Cardiac muscle cell (in vitro differentiated cells and primary cell): ENCODE measurements around the gene OGFOD2. TPM values are rescaled to one million over a fixed set of nuclear protein-coding genes. Genes with fewer than 3 reads are reported as not detected.

Experiments
- DNase-seq, 2 donors: peaks; one replicate each; pipeline versions ENCODE4 v3.0.0 to v3.0.0-alpha.2; 2010 to 2017; ENCODE audit warnings: low read depth in 1 of 2, low spot score in 1 of 2
- H3K27ac ChIP-seq: fragments of 200-600 bp; sonication (generic); 2 replicates; pipeline ENCODE4 v1.5.1; 2016
- H3K27me3 ChIP-seq: fragments of 200-600 bp; sonication (generic); 2 replicates; pipeline ENCODE4 v1.6.0; 2016; ENCODE audit warnings: control low read depth
- H3K36me3 ChIP-seq: fragments of 200-600 bp; sonication (generic); 2 replicates; pipeline ENCODE4 v1.5.1; 2016; ENCODE audit warnings: control low read depth
- H3K4me1 ChIP-seq: fragments of 200-600 bp; sonication (generic); 2 replicates; pipeline ENCODE4 v1.8.1; 2017; ENCODE audit warnings: low read depth, mild to moderate bottlenecking, mixed run types
- H3K4me3 ChIP-seq: fragments of 200-600 bp; sonication (generic); 2 replicates; pipeline ENCODE4 v1.5.1; 2016; ENCODE audit warnings: mild to moderate bottlenecking
- H3K9me3 ChIP-seq: fragments of 200-600 bp; sonication (generic); 2 replicates; pipeline ENCODE4 v1.5.1; 2017; ENCODE audit warnings: low read depth, mild to moderate bottlenecking, control low read depth
- polyA plus RNA-seq: library from polyadenylated mRNA; unstranded; fragments of >200 nt; fragmentation: Nextera tagmentation; extraction: Ambion mirVana; gene quantifications from 2 replicates; pipeline ENCODE4 v1.2.1, GENCODE V29; 2016
- total RNA-seq: library from RNA; depleted of rRNA; stranded (reverse); fragments of >200 nt; gene quantifications from 2 replicates; pipeline ENCODE4 v1.2.3, GENCODE V29; 2016
- TF ChIP-seq, protein P1 (sequence below): IDR thresholded peaks from 2 replicates; pipeline ENCODE4 v1.5.1; 2012; ENCODE audit warnings: low read depth, mild to moderate bottlenecking, low read length

Gene OGFOD2
- total and polyA plus RNA-seq, 2 experiments from 2014 or later = 41.8 to 44.4 TPM

DNA sequence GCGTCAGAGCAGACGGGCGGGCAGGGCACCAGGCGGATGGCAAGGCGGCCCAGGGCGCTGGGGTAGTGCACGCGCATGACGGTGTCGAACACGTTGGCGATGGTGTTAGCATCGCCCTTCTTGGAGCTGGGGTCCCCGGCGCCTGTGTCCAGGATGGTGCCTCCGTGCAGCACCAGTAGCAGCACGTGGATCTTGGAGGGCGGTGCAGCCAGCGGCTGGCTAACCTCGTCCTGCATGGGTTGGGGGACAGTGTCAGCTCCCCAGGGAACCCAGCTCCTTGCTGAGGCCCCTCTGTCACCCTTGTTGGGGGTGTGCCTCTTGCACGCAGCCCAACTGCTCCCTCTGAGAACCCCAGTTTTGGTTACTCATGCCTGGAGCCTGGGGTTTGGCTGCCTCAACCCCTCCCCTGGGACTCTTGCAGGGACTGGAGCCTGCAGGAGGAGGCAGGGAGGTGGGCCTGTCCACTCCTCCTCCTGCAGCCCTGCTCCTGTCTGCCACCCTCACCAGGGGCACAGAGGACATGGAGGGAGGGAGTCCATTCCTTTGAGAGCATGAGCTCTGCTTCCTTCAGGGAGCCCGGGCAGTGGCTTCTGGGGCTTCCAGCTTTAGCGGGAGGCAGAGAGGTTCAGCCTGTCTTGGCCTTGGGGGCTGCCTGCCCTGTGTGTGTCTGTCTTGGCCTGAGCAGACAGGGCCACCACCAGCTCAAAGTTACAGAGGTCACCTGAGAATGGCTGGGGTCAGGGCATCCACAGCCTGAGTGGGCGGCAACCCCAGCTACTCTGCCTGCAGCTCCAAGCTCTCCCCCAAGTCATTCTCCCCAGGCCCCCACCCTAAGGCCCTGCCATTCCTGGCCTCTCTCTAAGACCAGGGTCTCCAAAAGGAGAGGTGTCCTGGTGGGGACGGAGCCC is 22.6 kb downstream of the OGFOD2 start:
- no peak for DNase-seq
- Histone ChIP-seq H3K4me3 (no peak overlapping the region), H3K27ac (no peak overlapping the region), H3K36me3 (no peaks in the 10 kb centered on the region), H3K27me3 (no peaks in the 10 kb centered on the region), H3K9me3 (no peaks in the 10 kb centered on the region), H3K4me1 (no peaks in the 10 kb centered on the region)
- TF ChIP-seq, protein P1, sequence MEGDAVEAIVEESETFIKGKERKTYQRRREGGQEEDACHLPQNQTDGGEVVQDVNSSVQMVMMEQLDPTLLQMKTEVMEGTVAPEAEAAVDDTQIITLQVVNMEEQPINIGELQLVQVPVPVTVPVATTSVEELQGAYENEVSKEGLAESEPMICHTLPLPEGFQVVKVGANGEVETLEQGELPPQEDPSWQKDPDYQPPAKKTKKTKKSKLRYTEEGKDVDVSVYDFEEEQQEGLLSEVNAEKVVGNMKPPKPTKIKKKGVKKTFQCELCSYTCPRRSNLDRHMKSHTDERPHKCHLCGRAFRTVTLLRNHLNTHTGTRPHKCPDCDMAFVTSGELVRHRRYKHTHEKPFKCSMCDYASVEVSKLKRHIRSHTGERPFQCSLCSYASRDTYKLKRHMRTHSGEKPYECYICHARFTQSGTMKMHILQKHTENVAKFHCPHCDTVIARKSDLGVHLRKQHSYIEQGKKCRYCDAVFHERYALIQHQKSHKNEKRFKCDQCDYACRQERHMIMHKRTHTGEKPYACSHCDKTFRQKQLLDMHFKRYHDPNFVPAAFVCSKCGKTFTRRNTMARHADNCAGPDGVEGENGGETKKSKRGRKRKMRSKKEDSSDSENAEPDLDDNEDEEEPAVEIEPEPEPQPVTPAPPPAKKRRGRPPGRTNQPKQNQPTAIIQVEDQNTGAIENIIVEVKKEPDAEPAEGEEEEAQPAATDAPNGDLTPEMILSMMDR = no peak

DNA sequence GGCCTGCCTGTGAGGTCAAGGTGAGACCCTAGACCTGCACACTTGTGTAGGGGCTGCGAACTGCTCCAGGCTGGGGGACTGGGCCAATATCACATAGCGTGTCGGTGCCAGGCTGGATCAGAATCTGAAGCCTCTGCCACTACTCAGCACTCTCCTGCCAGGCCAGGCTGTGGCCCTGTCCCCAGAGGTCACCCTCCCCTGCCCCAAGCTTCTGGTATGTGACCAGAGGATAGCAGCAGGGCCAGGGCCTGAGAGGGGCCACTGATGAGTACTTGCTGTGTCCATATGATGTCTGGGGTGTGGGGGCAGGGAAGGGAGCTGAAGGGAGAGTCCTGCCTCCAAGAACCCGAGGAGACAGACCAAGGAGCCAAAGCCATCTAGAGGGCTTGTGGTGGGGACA is 23.3 kb downstream of the OGFOD2 start:
- Histone ChIP-seq H3K4me1 (no peaks in the 10 kb centered on the region), H3K27me3 (no peaks in the 10 kb centered on the region), H3K4me3 (no peak overlapping the region), H3K9me3 (no peaks in the 10 kb centered on the region), H3K36me3 (no peaks in the 10 kb centered on the region), H3K27ac (no peak overlapping the region)
- no peak for DNase-seq
- TF ChIP-seq, protein P1 = no peak

DNA sequence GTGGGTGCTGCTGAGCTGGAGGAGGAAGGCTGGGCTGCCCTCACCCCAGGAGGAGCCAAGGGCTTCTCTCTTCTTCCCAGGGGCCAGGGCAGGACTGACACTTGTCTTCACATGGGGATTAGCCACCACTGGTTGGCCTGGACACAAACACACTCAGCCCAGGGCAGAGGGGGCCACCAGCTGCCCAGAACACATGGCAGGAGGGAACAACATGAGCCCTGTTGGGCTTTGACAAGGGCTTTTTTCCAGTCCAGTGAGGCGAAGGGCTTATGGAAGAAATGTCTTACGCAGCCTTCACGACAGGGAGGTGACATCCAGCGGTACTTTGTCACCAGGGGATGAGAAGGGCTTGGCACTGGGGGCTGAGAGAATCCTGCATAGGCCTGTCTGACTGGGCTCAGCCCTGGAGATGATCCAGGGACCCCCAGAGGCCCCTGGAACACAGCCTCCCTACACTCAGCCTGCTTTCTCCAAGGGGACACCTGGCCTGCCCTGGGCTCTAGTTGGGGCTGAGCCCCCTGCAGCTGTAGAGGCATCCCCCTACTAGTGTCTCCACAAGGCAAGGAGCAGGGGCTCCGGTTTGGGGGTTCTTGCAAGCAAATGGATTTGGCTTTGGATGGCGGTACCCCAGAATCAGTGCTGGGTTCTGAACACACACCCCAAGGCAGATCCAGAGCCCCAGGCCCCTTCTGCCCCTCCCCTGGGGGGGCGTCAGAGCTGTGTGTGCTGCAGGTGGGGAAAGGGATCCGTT is 24.3 kb downstream of the OGFOD2 start:
- Histone ChIP-seq H3K27ac (no peak overlapping the region), H3K36me3 (no peaks in the 10 kb centered on the region), H3K4me1 (no peaks in the 10 kb centered on the region), H3K4me3 (no peak overlapping the region), H3K27me3 (no peaks in the 10 kb centered on the region), H3K9me3 (no peaks in the 10 kb centered on the region)
- TF ChIP-seq, protein P1 = no peak
- DNase-seq = no peak

DNA sequence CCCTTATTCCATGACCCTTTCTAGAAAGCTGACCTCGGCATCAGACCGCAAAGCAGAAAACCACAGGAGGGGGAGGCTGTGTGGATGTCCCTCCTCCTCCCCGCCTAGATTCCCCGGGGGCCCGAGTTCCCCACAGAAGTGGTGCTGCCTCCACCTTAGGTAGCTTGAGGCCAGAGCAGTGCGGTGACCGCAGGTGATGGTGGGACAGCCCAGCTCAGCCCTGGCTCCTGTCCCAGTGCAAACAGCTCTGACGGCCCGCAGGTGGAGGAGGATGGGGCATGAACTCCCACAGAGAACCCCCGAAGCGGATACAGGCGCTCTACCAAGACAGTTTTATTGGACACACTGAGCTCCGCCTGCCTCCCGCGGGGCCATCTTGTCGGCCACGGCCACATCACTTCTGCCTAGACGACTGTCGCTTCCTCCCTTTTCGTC is 25.0 kb downstream of the OGFOD2 start:
- Histone ChIP-seq H3K9me3 (no peaks in the 10 kb centered on the region), H3K27ac (no peak overlapping the region), H3K36me3 (no peaks in the 10 kb centered on the region), H3K4me3 (no peak overlapping the region), H3K27me3 (no peaks in the 10 kb centered on the region), H3K4me1 (no peaks in the 10 kb centered on the region)
- TF ChIP-seq, protein P1 = no peak
- no peak for DNase-seq

DNA sequence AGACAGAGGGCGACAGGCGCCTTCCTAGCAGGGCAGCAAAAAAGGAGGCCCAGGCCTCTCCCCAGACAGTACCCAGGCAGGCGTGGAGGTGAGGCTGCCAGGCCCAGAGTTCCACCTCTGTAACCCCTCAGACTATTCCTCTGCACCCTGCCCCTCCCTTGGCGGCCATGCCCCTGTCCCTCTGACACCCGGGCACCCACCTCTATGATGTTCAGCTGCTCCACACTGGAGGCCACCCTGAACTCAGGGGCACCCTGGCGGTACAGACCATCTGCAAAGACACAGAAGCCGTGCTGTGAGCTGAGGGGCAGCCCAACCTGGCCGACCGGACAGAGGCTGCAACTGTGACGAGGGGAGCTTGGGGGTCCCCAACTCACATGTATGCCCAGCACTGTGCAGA is 25.5 kb downstream of the OGFOD2 start:
- no peaks in the 10 kb centered on the region for H3K36me3 ChIP-seq
- no peak overlapping the region for H3K27ac ChIP-seq
- no peaks in the 10 kb centered on the region for H3K9me3 ChIP-seq
- no peaks in the 10 kb centered on the region for H3K27me3 ChIP-seq
- TF ChIP-seq, protein P1 = no peak
- no peaks in the 10 kb centered on the region for H3K4me1 ChIP-seq
- H3K4me3 ChIP-seq = no peak overlapping the region
- no peak for DNase-seq
